ENCODE data around the gene SLFN5. TPM values are rescaled to one million over a fixed set of nuclear protein-coding genes. Genes with fewer than 3 reads are reported as not detected.
"Not testable (repeated sequence)": the region's sequence is repeated elsewhere in the genome, so short reads cannot be mapped to it uniquely, and the experiment has no call there.

SLFN5 gene
- total RNA-seq, 2 experiments from 2014 or later, result 28.8 to 29.8 TPM

- ChIA-PET POLR2A (no interaction called here), CTCF (interaction anchor here (4.0 kb wide), 1 partner anchor 24 kb away, joined by 29 read pairs; no protein-coding TSS in a partner anchor)
- peaks cover 31% of the 10 kb centered on the region for H3K4me1 Mint-ChIP-seq
- ATAC-seq (no peak), DNase-seq (no peak)
- no peaks in the 10 kb centered on the region for H3K36me3 Mint-ChIP-seq (ENCODE audit: low read depth)
- H3K9me3 Mint-ChIP-seq (ENCODE audit: low read depth), result peaks cover 5% of the 10 kb centered on the region
- no peak overlapping the region for H3K27ac Mint-ChIP-seq
- intact Hi-C loops (cut with DNase I, micrococcal nuclease), result no loop called here
- no peaks in the 10 kb centered on the region for H3K27me3 Mint-ChIP-seq
- no peak overlapping the region for H3K4me3 Mint-ChIP-seq
Measured at GRCh38 chr17:35287286-35287811, 44.5 kb downstream of the SLFN5 start.

GRCh38 chr17:35289222-35289621, 46.4 kb downstream of the SLFN5 start:
- Mint-ChIP-seq H3K27me3 (no peaks in the 10 kb centered on the region), H3K4me1 (peaks cover 31% of the 10 kb centered on the region), H3K9me3 (ENCODE audit: low read depth) (peaks cover 5% of the 10 kb centered on the region), H3K36me3 (ENCODE audit: low read depth) (no peaks in the 10 kb centered on the region), H3K4me3 (peak overlapping the region; percentile 9), H3K27ac (peak overlapping the region; percentile 20)
- no peak for ATAC-seq
- DNase-seq, result no peak
- intact Hi-C loops (cut with DNase I, micrococcal nuclease), result loop anchor here in 1 of 2 experiments (1.0 kb wide), 1 partner anchor 44 kb away; no protein-coding TSS in a partner anchor
- CTCF ChIA-PET, result interaction anchor here (0.6 kb wide), 1 partner anchor 32 kb away, joined by 3 read pairs; no protein-coding TSS in a partner anchor
- POLR2A ChIA-PET, result no interaction called here

GRCh38 chr17:35291802-35292201, 48.9 kb downstream of the SLFN5 start:
- CTCF ChIA-PET, result no interaction called here
- no peaks in the 10 kb centered on the region for H3K27me3 Mint-ChIP-seq
- ATAC-seq (peak; percentile 53), DNase-seq (no peak)
- POLR2A ChIA-PET, result no interaction called here
- no peaks in the 10 kb centered on the region for H3K36me3 Mint-ChIP-seq (ENCODE audit: low read depth)
- peaks cover 20% of the 10 kb centered on the region for H3K4me1 Mint-ChIP-seq
- peaks cover 9% of the 10 kb centered on the region for H3K9me3 Mint-ChIP-seq (ENCODE audit: low read depth)
- intact Hi-C loops (cut with DNase I, micrococcal nuclease), result loop anchor here in 1 of 2 experiments (5.0 kb wide), 1 partner anchor 120 kb away; no protein-coding TSS in a partner anchor
- H3K27ac Mint-ChIP-seq, result no peak overlapping the region
- H3K4me3 Mint-ChIP-seq, result no peak overlapping the region

GRCh38 chr17:35293151-35293847, 50.4 kb downstream of the SLFN5 start:
- ChIA-PET CTCF (interaction anchor here (0.8 to 1.0 kb wide), 2 partner anchors 19 to 21 kb away, joined by 3 read pairs; no protein-coding TSS in a partner anchor), POLR2A (no interaction called here)
- Mint-ChIP-seq H3K4me3 (no peak overlapping the region), H3K27me3 (no peaks in the 10 kb centered on the region), H3K36me3 (ENCODE audit: low read depth) (no peaks in the 10 kb centered on the region), H3K9me3 (ENCODE audit: low read depth) (peaks cover 12% of the 10 kb centered on the region), H3K4me1 (peaks cover 12% of the 10 kb centered on the region), H3K27ac (no peak overlapping the region)
- ATAC-seq (no peak), DNase-seq (no peak)
- intact Hi-C loops (cut with DNase I, micrococcal nuclease), result loop anchor here in 1 of 2 experiments (5.0 kb wide), 1 partner anchor 121 kb away; no protein-coding TSS in a partner anchor

- Mint-ChIP-seq H3K36me3 (ENCODE audit: low read depth) (no peaks in the 10 kb centered on the region), H3K9me3 (ENCODE audit: low read depth) (peaks cover 12% of the 10 kb centered on the region), H3K4me3 (no peak overlapping the region), H3K4me1 (peaks cover 5% of the 10 kb centered on the region), H3K27me3 (no peaks in the 10 kb centered on the region), H3K27ac (no peak overlapping the region)
- ChIA-PET CTCF (no interaction called here), POLR2A (no interaction called here)
- no peak for DNase-seq
- intact Hi-C loops (cut with DNase I, micrococcal nuclease), result loop anchor here in 1 of 2 experiments (5.0 kb wide), 1 partner anchor 122 kb away; no protein-coding TSS in a partner anchor
- no peak for ATAC-seq
Measured at GRCh38 chr17:35294756-35295155, 51.9 kb downstream of the SLFN5 start.

DNA sequence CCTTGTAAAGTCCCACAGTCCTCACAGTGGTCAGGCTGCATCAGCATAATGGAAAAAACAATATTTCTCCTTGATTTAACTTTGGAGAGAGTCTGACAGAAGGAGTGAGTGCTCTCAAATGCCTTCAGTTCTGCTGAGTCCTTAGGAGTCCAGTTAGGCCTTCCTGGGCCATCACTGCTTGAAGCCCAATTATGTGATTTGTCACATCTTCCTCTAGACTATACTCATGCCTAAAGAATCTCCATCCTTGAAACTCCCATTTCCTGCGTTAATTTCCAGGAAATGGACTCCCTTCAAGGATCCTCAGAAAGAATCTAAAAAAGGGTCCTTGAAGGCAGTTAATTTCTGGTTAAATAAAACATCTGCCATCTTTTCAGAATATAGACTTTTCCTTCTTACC, 52.8 kb downstream of the SLFN5 start:
- no peaks in the 10 kb centered on the region for H3K27me3 Mint-ChIP-seq
- no peak for ATAC-seq

DNA sequence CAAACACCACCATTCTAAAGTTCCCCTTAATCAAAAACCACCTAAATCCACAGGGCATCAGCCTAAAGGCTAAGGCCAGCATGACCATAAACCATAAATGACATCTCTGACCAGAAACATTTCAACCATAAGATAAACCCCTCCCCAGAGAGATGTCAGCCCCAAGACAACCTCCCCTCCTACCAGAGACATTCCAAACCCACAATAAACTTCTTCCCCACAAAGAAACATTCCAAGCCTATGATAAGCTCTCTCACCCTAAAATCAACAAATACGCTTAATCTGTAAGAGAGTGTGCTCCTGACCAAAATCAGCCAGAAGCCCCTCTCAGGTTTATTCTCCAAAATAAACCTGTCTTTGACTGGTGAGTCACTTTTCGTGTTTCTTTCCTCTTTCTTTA, 54.8 kb downstream of the SLFN5 start:
- ATAC-seq, result no peak

More for the DNA sequence above, 52.8 kb downstream of the SLFN5 start:
- Mint-ChIP-seq H3K4me1 (peaks cover 5% of the 10 kb centered on the region), H3K9me3 (ENCODE audit: low read depth) (peaks cover 13% of the 10 kb centered on the region), H3K36me3 (ENCODE audit: low read depth) (no peaks in the 10 kb centered on the region), H3K27ac (no peak overlapping the region), H3K4me3 (no peak overlapping the region)
- ChIA-PET POLR2A (no interaction called here), CTCF (no interaction called here)
- no peak for DNase-seq
- intact Hi-C loops (cut with DNase I, micrococcal nuclease), result no loop called here

DNA sequence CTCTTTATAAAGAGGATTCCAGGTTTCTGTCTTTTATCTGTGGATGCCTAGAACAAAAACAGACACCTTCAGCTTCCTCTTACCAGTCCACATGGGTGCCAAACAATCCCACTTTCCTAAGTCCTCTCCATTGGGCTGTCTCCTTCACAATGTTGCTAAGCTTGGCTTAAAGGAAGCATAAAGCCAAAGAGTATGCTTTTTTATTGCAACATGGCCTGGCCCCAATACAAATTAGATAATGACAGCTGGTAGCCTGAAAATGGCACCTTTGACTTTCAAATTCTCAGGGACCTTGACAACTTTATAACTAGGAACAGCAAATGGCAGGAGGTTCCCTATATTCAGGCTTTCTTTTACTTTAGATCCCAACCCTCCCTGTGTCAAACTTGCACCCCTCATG, 55.8 kb downstream of the SLFN5 start:
- no peaks in the 10 kb centered on the region for H3K36me3 Mint-ChIP-seq (ENCODE audit: low read depth)
- intact Hi-C loops (cut with DNase I, micrococcal nuclease), result no loop called here
- no peak overlapping the region for H3K27ac Mint-ChIP-seq
- CTCF ChIA-PET, result interaction anchor here (3.2 kb wide), 1 partner anchor 14 kb away, joined by 20 read pairs; no protein-coding TSS in a partner anchor
- H3K9me3 Mint-ChIP-seq (ENCODE audit: low read depth), result peaks cover 26% of the 10 kb centered on the region
- ATAC-seq (no peak), DNase-seq (no peak)
- no peaks in the 10 kb centered on the region for H3K27me3 Mint-ChIP-seq
- H3K4me3 Mint-ChIP-seq, result no peak overlapping the region
- H3K4me1 Mint-ChIP-seq, result peaks cover 5% of the 10 kb centered on the region
- POLR2A ChIA-PET, result no interaction called here

More for the DNA sequence above, 54.8 kb downstream of the SLFN5 start:
- no peak for DNase-seq
- Mint-ChIP-seq H3K36me3 (ENCODE audit: low read depth) (no peaks in the 10 kb centered on the region), H3K4me3 (no peak overlapping the region), H3K27ac (no peak overlapping the region), H3K9me3 (ENCODE audit: low read depth) (peaks cover 19% of the 10 kb centered on the region), H3K27me3 (no peaks in the 10 kb centered on the region), H3K4me1 (peaks cover 5% of the 10 kb centered on the region)
- ChIA-PET POLR2A (no interaction called here), CTCF (interaction anchor here (0.6 to 3.2 kb wide), 4 partner anchors 15 to 576 kb away, joined by 3 to 20 read pairs (median 4); no protein-coding TSS in a partner anchor)
- intact Hi-C loops (cut with DNase I, micrococcal nuclease), result no loop called here

DNA sequence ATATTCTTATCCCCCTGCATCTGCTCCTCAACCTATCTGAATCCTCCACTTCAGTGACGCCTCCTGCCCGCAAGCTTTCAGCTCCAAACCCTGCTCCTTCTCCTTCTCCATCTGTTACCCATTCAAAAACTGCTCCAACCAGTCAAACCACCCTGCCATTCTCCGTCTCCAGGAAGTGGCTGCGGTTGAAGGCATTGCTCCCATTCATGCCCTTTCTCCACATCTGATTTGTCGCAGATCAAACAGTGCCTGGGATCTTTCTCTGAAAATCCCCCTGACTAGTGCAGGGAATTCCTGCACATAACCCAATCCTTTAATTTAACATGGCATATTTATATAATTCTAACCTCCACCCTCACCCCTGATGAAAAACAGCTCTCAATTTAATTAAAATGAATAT, 56.3 kb downstream of the SLFN5 start:
- Mint-ChIP-seq H3K36me3 (ENCODE audit: low read depth) (no peaks in the 10 kb centered on the region), H3K4me1 (peaks cover 5% of the 10 kb centered on the region), H3K27me3 (no peaks in the 10 kb centered on the region), H3K9me3 (ENCODE audit: low read depth) (peaks cover 31% of the 10 kb centered on the region), H3K4me3 (no peak overlapping the region), H3K27ac (no peak overlapping the region)
- no peak for DNase-seq
- intact Hi-C loops (cut with DNase I, micrococcal nuclease), result no loop called here
- ChIA-PET POLR2A (no interaction called here), CTCF (interaction anchor here (1.2 to 3.2 kb wide), 2 partner anchors 13 to 448 kb away, joined by 6 to 20 read pairs; no protein-coding TSS in a partner anchor)
- no peak for ATAC-seq

- H3K27ac Mint-ChIP-seq; CTCF ChIA-PET; ATAC-seq; DNase-seq; POLR2A ChIA-PET; H3K36me3 Mint-ChIP-seq (ENCODE audit: low read depth); H3K4me3 Mint-ChIP-seq; intact Hi-C loops (cut with DNase I, micrococcal nuclease); H3K27me3 Mint-ChIP-seq; H3K9me3 Mint-ChIP-seq (ENCODE audit: low read depth): not testable (repeated sequence)
- peaks cover 22% of the 10 kb centered on the region for H3K4me1 Mint-ChIP-seq
Measured at GRCh38 chr17:35309345-35309744, 66.5 kb downstream of the SLFN5 start.

DNA sequence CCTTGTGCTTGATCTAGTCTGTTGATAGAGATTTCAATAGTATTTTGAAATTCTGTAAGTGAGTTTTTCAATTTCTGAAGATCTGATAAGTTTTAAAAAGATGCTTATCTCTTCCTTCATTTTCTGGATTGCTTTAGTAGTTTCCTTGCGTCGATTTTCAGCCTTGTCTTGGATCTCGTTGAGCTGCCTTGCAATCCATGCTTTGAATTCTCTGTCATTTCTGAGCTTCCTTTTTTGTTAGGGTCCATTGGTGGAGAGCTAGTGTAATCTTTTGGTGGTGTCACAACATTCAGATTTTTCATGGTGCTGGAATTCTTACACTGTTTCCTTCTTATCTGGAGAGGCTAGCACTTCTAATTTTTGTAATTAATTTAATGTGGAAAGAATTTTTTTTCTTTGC, 69.5 kb downstream of the SLFN5 start:
- Mint-ChIP-seq H3K27ac (peak overlapping the region; percentile 48), H3K4me1 (peaks cover 28% of the 10 kb centered on the region), H3K36me3 (ENCODE audit: low read depth) (no peaks in the 10 kb centered on the region), H3K27me3 (no peaks in the 10 kb centered on the region), H3K9me3 (ENCODE audit: low read depth) (peaks cover 2% of the 10 kb centered on the region), H3K4me3 (peak overlapping the region; percentile 15)
- ATAC-seq, result no peak
- POLR2A ChIA-PET, result interaction anchor here (2.4 kb wide), 1 partner anchor 61 kb away, joined by 12 read pairs; the partner anchor contains the start of gene SLFN11
- no peak for DNase-seq
- intact Hi-C loops (cut with DNase I, micrococcal nuclease), result loop anchor here (1.0 to 10.0 kb wide), 14 partner anchors 34 to 495 kb away; partner anchors contain the start of genes SLFN13 (in 2 of the 2), NLE1 (in 1 of the 2), SLFN12L (in 1 of the 2) and SLFN5 (in 1 of the 2)
- CTCF ChIA-PET, result interaction anchor here (0.7 to 5.4 kb wide), 40 partner anchors 9 to 496 kb away, joined by 3 to 108 read pairs (median 4); partner anchors contain the start of genes NLE1, PEX12 and SLFN12L
